Mesodermal cell (in vitro differentiated cells): Measurements from ENCODE around the gene CNDP2.

Source experiments
- H3K27ac ChIP-seq: 2 replicates; pipeline ENCODE4 v1.7.0; 2013; ENCODE audit warnings: mild to moderate bottlenecking, low read depth, low read length, moderate library complexity; ENCODE audit not compliant: severe bottlenecking
- H3K36me3 ChIP-seq: 2 replicates; pipeline ENCODE4 v1.7.1; 2013; ENCODE audit warnings: mild to moderate bottlenecking, low read length, moderate library complexity; ENCODE audit not compliant: control insufficient read depth, insufficient read depth
- H3K4me1 ChIP-seq: one replicate; pipeline ENCODE4 v1.7.1; 2013; ENCODE audit warnings: mild to moderate bottlenecking, low read length; ENCODE audit not compliant: insufficient read depth, control insufficient read depth, poor library complexity, severe bottlenecking
- H3K4me3 ChIP-seq: 2 replicates; pipeline ENCODE4 v1.7.0; 2013; ENCODE audit warnings: low read length, control low read depth, mild to moderate bottlenecking; ENCODE audit not compliant: insufficient read depth, poor library complexity, severe bottlenecking; ENCODE audit errors: extremely low read depth
- H3K9me3 ChIP-seq: 2 replicates; pipeline ENCODE4 v1.7.1; 2013; ENCODE audit warnings: mild to moderate bottlenecking, low read length, moderate library complexity; ENCODE audit not compliant: control insufficient read depth
- WGBS, 2 experiments: methylation state at CpG; one replicate each; pipeline ENCODE4 v1.1.5; 2013; ENCODE audit warnings: missing lambda C conversion rate in 2 of 2; ENCODE audit not compliant: insufficient coverage in 2 of 2; 5-methylcytosine and 5-hydroxymethylcytosine counted together

Gene CNDP2

GRCh38 chr18:74488864-74489263 is 7.3 kb upstream of the CNDP2 start:
- no peak overlapping the region for H3K27ac ChIP-seq
- no peak overlapping the region for H3K4me3 ChIP-seq
- no peaks in the 10 kb centered on the region for H3K36me3 ChIP-seq
- no peaks in the 10 kb centered on the region for H3K9me3 ChIP-seq
- WGBS, 2 experiments, result 92 to 95% methylated on average over 8 of the region's 8 CpGs
- H3K4me1 ChIP-seq, result no peaks in the 10 kb centered on the region

- Histone ChIP-seq H3K9me3 (no peaks in the 10 kb centered on the region), H3K4me3 (no peak overlapping the region), H3K27ac (no peak overlapping the region), H3K36me3 (no peaks in the 10 kb centered on the region), H3K4me1 (no peaks in the 10 kb centered on the region)
- 85 to 95% methylated on average over 2 to 5 of the region's 7 CpGs for WGBS, 2 experiments
Observed at GRCh38 chr18:74489676-74490075, 6.5 kb upstream of the CNDP2 start.

GRCh38 chr18:74492259-74492658 is 3.9 kb upstream of the CNDP2 start:
- Histone ChIP-seq H3K4me1 (peaks cover under 1% of the 10 kb centered on the region), H3K9me3 (no peaks in the 10 kb centered on the region), H3K27ac (no peak overlapping the region), H3K36me3 (peaks cover under 1% of the 10 kb centered on the region), H3K4me3 (no peak overlapping the region)
- WGBS, 2 experiments, result 63 to 100% methylated on average over 1 of the region's 3 CpGs

GRCh38 chr18:74493689-74494088 is 2.5 kb upstream of the CNDP2 start:
- 50 to 55% methylated on average over 1 of the region's 1 CpG for WGBS, 2 experiments
- no peaks in the 10 kb centered on the region for H3K9me3 ChIP-seq

GRCh38 chr18:74494514-74494913 is 1.6 kb upstream of the CNDP2 start:
- no peaks in the 10 kb centered on the region for H3K9me3 ChIP-seq
- no CpG with 5 or more reads among the region's 1 CpG for WGBS, 2 experiments

More at GRCh38 chr18:74493689-74494088, 2.5 kb upstream of the CNDP2 start:
- Histone ChIP-seq H3K4me3 (no peak overlapping the region), H3K36me3 (peaks cover 13% of the 10 kb centered on the region), H3K27ac (no peak overlapping the region), H3K4me1 (peaks cover 8% of the 10 kb centered on the region)

GRCh38 chr18:74496508-74497323 is 553 bp downstream of the CNDP2 start:
- Histone ChIP-seq H3K4me3 (peak overlapping the region; percentile 84), H3K4me1 (peaks cover 12% of the 10 kb centered on the region), H3K9me3 (no peaks in the 10 kb centered on the region), H3K36me3 (peaks cover 32% of the 10 kb centered on the region), H3K27ac (peak overlapping the region; percentile 92)
- 4% methylated on average over 29 to 36 of the region's 48 CpGs for WGBS, 2 experiments

More at GRCh38 chr18:74494514-74494913, 1.6 kb upstream of the CNDP2 start:
- H3K36me3 ChIP-seq, result peaks cover 19% of the 10 kb centered on the region
- no peak overlapping the region for H3K4me3 ChIP-seq
- H3K27ac ChIP-seq, result no peak overlapping the region
- peaks cover 12% of the 10 kb centered on the region for H3K4me1 ChIP-seq

- H3K36me3 ChIP-seq, result peaks cover 38% of the 10 kb centered on the region
- H3K27ac ChIP-seq, result no peak overlapping the region
- peak overlapping the region; percentile 84 for H3K4me3 ChIP-seq
- H3K9me3 ChIP-seq, result no peaks in the 10 kb centered on the region
- WGBS, 2 experiments, result 85 to 97% methylated on average over 4 to 6 of the region's 8 CpGs
- H3K4me1 ChIP-seq, result peaks cover 12% of the 10 kb centered on the region
Observed at GRCh38 chr18:74497324-74497676, 1.1 kb downstream of the CNDP2 start.

GRCh38 chr18:74497778-74498177 is 1.6 kb downstream of the CNDP2 start:
- WGBS, 2 experiments, result 90 to 100% methylated on average over 1 to 2 of the region's 3 CpGs
- no peak overlapping the region for H3K27ac ChIP-seq
- peak overlapping the region; percentile 84 for H3K4me3 ChIP-seq
- H3K9me3 ChIP-seq, result no peaks in the 10 kb centered on the region
- H3K36me3 ChIP-seq, result peaks cover 42% of the 10 kb centered on the region
- H3K4me1 ChIP-seq, result peaks cover 12% of the 10 kb centered on the region

- Histone ChIP-seq H3K36me3 (peaks cover 51% of the 10 kb centered on the region), H3K4me1 (peaks cover 12% of the 10 kb centered on the region), H3K27ac (no peak overlapping the region), H3K4me3 (no peak overlapping the region), H3K9me3 (no peaks in the 10 kb centered on the region)
- 93 to 95% methylated on average over 11 to 13 of the region's 14 CpGs for WGBS, 2 experiments
Observed at GRCh38 chr18:74498712-74499627, 2.8 kb downstream of the CNDP2 start.

- H3K4me3 ChIP-seq, result no peak overlapping the region
- no peak overlapping the region for H3K27ac ChIP-seq
- no peaks in the 10 kb centered on the region for H3K9me3 ChIP-seq
- H3K4me1 ChIP-seq, result peaks cover 12% of the 10 kb centered on the region
- WGBS, 2 experiments, result 46 to 78% methylated on average over 3 to 7 of the region's 9 CpGs
- peaks cover 58% of the 10 kb centered on the region for H3K36me3 ChIP-seq
Observed at GRCh38 chr18:74499633-74500032, 3.5 kb downstream of the CNDP2 start.
